HEK293 (cell line): Measurements from ENCODE around the gene DTX2.
A peak's percentile ranks its signal among the peaks of the same experiment; 100 is the strongest.

Experiments
- CTCF ChIA-PET: fragments of 350-600 bp; formaldehyde crosslinking; extraction: SDS; loops from one replicate; lab custom pipeline; 2021; ENCODE audit warnings: antibody characterized with exemption; lab: Yijun Ruan, JAX
- POLR2A ChIA-PET: fragments of 300-600 bp; formaldehyde crosslinking; extraction: SDS; loops from one replicate; lab custom pipeline; 2020; ENCODE audit warnings: antibody characterized with exemption, inconsistent platforms; lab: Yijun Ruan, JAX
- H3K27ac ChIP-seq: fragments of 200-500 bp; sonication (Bioruptor generic); 2 replicates; pipeline ENCODE4 v1.5.1; 2014; ENCODE audit warnings: low read depth, low read length, control low read depth, inconsistent platforms; ENCODE audit errors: extremely low read depth
- H3K36me3 ChIP-seq, 2 experiments: fragments of 200-500 bp in 1 of 2; sonication (Bioruptor generic) in 1 of 2; 1 replicate in 1 of 2; 2 replicates in 1 of 2; pipeline ENCODE4 v1.5.1; 2014 to 2017; ENCODE audit warnings: inconsistent platforms in 2 of 2, low read length in 2 of 2; ENCODE audit not compliant: control insufficient read depth in 2 of 2, insufficient read depth in 1 of 2
- H3K4me1 ChIP-seq: fragments of 200-500 bp; sonication (Bioruptor generic); 2 replicates; pipeline ENCODE4 v1.5.1; 2014; ENCODE audit warnings: mild to moderate bottlenecking, low read length, inconsistent platforms; ENCODE audit not compliant: control insufficient read depth, insufficient read depth
- H3K4me3 ChIP-seq: 2 replicates; pipeline ENCODE4 v1.5.1; 2011; ENCODE audit warnings: low read depth, mild to moderate bottlenecking, control low read depth, low read length, moderate library complexity
- H3K9me3 ChIP-seq: fragments of 200-500 bp; sonication (Bioruptor generic); 2 replicates; pipeline ENCODE4 v1.5.1; 2014; ENCODE audit warnings: low read depth, low read length, inconsistent platforms; ENCODE audit not compliant: control insufficient read depth, insufficient read depth
- SP7 ChIP-seq: fragments of 450-650 bp; formaldehyde crosslinking; IDR thresholded peaks from 2 replicates; pipeline ENCODE4 v1.5.1; 2016; ENCODE audit warnings: missing biosample characterization, missing genetic modification characterization
- YY2 ChIP-seq: fragments of 450-650 bp; formaldehyde crosslinking; IDR thresholded peaks from 2 replicates; pipeline ENCODE4 v1.5.1; 2016; ENCODE audit warnings: missing biosample characterization, missing genetic modification characterization
- ZFHX2 ChIP-seq: fragments of 450-650 bp; formaldehyde crosslinking; conservative IDR thresholded peaks from 2 replicates; pipeline ENCODE4 v1.5.1; 2016; ENCODE audit warnings: missing biosample characterization, missing genetic modification characterization
- ZIC2 ChIP-seq: fragments of 450-650 bp; formaldehyde crosslinking; IDR thresholded peaks from 2 replicates; pipeline ENCODE4 v1.5.1; 2016; ENCODE audit warnings: missing biosample characterization, missing genetic modification characterization
- ZNF121 ChIP-seq: fragments of 450-650 bp; formaldehyde crosslinking; IDR thresholded peaks from 2 replicates; pipeline ENCODE4 v1.5.1; 2016; ENCODE audit warnings: missing biosample characterization, missing genetic modification characterization
- ZNF18 ChIP-seq: fragments of 450-650 bp; formaldehyde crosslinking; IDR thresholded peaks from 2 replicates; pipeline ENCODE4 v1.5.1; 2016; ENCODE audit warnings: missing biosample characterization, missing genetic modification characterization
- ZNF248 ChIP-seq: fragments of 450-650 bp; formaldehyde crosslinking; IDR thresholded peaks from 2 replicates; pipeline ENCODE4 v1.5.1; 2017; ENCODE audit warnings: missing biosample characterization, missing genetic modification characterization
- ZNF558 ChIP-seq: fragments of 450-650 bp; formaldehyde crosslinking; IDR thresholded peaks from 2 replicates; pipeline ENCODE4 v1.5.1; 2016; ENCODE audit warnings: missing biosample characterization, missing genetic modification characterization
- ZNF571 ChIP-seq: fragments of 450-650 bp; formaldehyde crosslinking; IDR thresholded peaks from 2 replicates; pipeline ENCODE4 v1.5.0; 2017; ENCODE audit warnings: missing biosample characterization, missing genetic modification characterization
- TF ChIP-seq, protein P1 (sequence below): fragments of 450-650 bp; formaldehyde crosslinking; IDR thresholded peaks from 2 replicates; pipeline ENCODE4 v1.5.1; 2016; ENCODE audit warnings: missing biosample characterization, missing genetic modification characterization
- TF ChIP-seq, protein P2 (sequence below): fragments of 450-650 bp; formaldehyde crosslinking; IDR thresholded peaks from 2 replicates; pipeline ENCODE4 v1.5.1; 2017; ENCODE audit warnings: missing biosample characterization, missing genetic modification characterization

Gene DTX2

DNA sequence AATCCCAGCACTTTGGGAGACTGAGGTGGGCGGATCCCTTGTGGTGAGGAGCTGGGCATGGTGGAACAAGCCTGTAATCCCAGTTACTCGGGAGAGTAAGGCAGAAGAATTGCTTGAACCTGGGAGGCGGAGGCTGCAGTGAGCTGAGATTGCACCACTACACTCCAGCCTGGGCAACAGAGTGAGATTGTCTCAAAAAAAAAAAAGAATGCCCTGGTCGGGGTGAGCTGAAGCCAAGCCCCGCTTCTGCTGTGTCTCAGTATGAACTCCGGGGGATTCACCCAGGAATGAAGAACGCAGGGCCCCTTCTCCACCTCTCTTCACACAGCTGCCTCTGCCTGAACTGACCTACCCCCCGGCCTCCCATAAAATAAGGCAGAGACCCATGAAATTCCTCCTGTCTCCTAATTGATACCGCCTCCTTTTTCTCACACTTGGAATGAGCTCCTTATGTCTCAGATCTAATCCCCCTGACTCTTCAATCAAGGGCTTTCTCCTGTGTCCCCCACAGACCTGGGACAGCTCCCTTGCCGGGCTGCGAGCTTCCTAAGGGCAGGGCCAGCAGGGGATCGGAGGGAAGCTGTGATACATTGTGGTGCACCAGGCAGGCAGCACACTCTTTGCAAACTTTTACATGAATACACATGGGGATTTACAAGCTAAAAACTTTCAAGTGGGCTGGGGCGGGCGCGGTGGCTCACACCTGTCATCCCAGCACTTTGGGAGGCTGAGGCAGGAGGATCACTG, 37.7 kb upstream of the DTX2 start:
- Histone ChIP-seq H3K4me3 (no peak overlapping the region), H3K36me3 (no peaks in the 10 kb centered on the region), H3K27ac (no peak overlapping the region), H3K4me1 (no peaks in the 10 kb centered on the region), H3K9me3 (no peaks in the 10 kb centered on the region)
- TF ChIP-seq SP7 (tag by site-specific recombination) (no peak), ZIC2 (peak; percentile 53; the same call in 1 of the 2 replicates), ZFHX2 (tag by site-specific recombination) (peak; percentile 37; the same call in 1 of the 2 replicates)
- TF ChIP-seq, protein P1, sequence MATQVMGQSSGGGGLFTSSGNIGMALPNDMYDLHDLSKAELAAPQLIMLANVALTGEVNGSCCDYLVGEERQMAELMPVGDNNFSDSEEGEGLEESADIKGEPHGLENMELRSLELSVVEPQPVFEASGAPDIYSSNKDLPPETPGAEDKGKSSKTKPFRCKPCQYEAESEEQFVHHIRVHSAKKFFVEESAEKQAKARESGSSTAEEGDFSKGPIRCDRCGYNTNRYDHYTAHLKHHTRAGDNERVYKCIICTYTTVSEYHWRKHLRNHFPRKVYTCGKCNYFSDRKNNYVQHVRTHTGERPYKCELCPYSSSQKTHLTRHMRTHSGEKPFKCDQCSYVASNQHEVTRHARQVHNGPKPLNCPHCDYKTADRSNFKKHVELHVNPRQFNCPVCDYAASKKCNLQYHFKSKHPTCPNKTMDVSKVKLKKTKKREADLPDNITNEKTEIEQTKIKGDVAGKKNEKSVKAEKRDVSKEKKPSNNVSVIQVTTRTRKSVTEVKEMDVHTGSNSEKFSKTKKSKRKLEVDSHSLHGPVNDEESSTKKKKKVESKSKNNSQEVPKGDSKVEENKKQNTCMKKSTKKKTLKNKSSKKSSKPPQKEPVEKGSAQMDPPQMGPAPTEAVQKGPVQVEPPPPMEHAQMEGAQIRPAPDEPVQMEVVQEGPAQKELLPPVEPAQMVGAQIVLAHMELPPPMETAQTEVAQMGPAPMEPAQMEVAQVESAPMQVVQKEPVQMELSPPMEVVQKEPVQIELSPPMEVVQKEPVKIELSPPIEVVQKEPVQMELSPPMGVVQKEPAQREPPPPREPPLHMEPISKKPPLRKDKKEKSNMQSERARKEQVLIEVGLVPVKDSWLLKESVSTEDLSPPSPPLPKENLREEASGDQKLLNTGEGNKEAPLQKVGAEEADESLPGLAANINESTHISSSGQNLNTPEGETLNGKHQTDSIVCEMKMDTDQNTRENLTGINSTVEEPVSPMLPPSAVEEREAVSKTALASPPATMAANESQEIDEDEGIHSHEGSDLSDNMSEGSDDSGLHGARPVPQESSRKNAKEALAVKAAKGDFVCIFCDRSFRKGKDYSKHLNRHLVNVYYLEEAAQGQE (tag by site-specific recombination): peak; percentile 88
- POLR2A ChIA-PET: interaction anchor here (0.5 to 1.4 kb wide), 2 partner anchors 39 to 64 kb away, joined by 3 to 6 read pairs; partner anchors contain the start of gene YWHAG
- CTCF ChIA-PET: interaction anchor here (0.6 to 1.0 kb wide), 3 partner anchors 9 to 93 kb away, joined by 3 to 6 read pairs (median 3); no protein-coding TSS in a partner anchor

- ChIA-PET POLR2A (interaction anchor here (1.4 kb wide), 1 partner anchor 65 kb away, joined by 6 read pairs; the partner anchor contains the start of gene YWHAG), CTCF (interaction anchor here (0.6 to 1.0 kb wide), 5 partner anchors 8 to 246 kb away, joined by 3 to 6 read pairs (median 4); no protein-coding TSS in a partner anchor)
- H3K9me3 ChIP-seq: no peaks in the 10 kb centered on the region
- no peaks in the 10 kb centered on the region for H3K36me3 ChIP-seq
- no peak within 1 kb of the TSS for H3K4me3 ChIP-seq
- no peak within 1 kb of the TSS for H3K27ac ChIP-seq
- no peak for TF ChIP-seq ZNF571
- no peak for TF ChIP-seq ZNF18 (tag by site-specific recombination)
- TF ChIP-seq ZNF121 (tag by site-specific recombination): peak; percentile 64; the same call in 1 of the 2 replicates
- TF ChIP-seq ZNF558 (tag by site-specific recombination): no peak
- TF ChIP-seq, protein P2, sequence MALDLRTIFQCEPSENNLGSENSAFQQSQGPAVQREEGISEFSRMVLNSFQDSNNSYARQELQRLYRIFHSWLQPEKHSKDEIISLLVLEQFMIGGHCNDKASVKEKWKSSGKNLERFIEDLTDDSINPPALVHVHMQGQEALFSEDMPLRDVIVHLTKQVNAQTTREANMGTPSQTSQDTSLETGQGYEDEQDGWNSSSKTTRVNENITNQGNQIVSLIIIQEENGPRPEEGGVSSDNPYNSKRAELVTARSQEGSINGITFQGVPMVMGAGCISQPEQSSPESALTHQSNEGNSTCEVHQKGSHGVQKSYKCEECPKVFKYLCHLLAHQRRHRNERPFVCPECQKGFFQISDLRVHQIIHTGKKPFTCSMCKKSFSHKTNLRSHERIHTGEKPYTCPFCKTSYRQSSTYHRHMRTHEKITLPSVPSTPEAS (tag by site-specific recombination): no peak
- TF ChIP-seq ZNF248: no peak
- no peaks in the 10 kb centered on the region for H3K4me1 ChIP-seq
Measured at GRCh38 chr7:76424413-76425111, 36.9 kb upstream of the DTX2 start, which contains the start of gene ZP3. ZP3 (plus strand) TSS chr7:76424950; CDS start chr7:76424965, 15 bp downstream.

DNA sequence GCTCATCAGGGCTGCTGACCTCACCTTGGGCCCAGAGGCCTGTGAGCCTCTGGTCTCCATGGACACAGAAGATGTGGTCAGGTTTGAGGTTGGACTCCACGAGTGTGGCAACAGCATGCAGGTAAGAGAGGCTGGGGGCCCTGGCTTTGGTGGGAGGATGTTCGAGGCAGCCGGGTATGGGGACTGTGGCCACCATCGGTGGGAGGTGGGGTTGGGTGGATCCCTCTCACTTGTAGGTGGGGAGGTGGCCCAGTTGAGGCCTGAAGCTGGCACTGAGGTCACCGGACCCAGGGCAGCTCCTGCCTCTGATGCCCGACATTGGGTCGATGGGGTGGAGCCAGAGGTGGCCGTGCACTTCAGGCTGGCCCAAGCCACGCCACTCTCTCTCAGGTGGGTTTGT, 36.4 kb upstream of the DTX2 start:
- H3K36me3 ChIP-seq: no peaks in the 10 kb centered on the region
- ChIA-PET POLR2A (interaction anchor here (1.0 kb wide), 1 partner anchor 66 kb away, joined by 3 read pairs; the partner anchor contains the start of gene YWHAG), CTCF (interaction anchor here (0.6 to 1.0 kb wide), 3 partner anchors 8 to 247 kb away, joined by 3 to 4 read pairs (median 4); no protein-coding TSS in a partner anchor)
- no peak overlapping the region for H3K27ac ChIP-seq
- H3K4me1 ChIP-seq: no peaks in the 10 kb centered on the region
- H3K4me3 ChIP-seq: no peak overlapping the region
- no peak for TF ChIP-seq YY2 (tag by site-specific recombination)
- H3K9me3 ChIP-seq: no peaks in the 10 kb centered on the region
